HG03025 (cell line): Measurements from ENCODE around the gene CHST9.
A peak's percentile ranks its signal among the peaks of the same experiment; 100 is the strongest.
"Not testable (repeated sequence)": the region's sequence is repeated elsewhere in the genome, so short reads cannot be mapped to it uniquely, and the experiment has no call there.

Experiments used
- ATAC-seq: cut with Tn5 transposase; IDR thresholded peaks from one replicate; pipeline ENCODE4 v1.9.1; 2021; ENCODE audit warnings: mild to moderate bottlenecking, moderate library complexity; ENCODE audit not compliant: unreplicated experiment, low FRiP score

The CHST9 gene

GRCh38 chr18:27009293-27009692 lies 175.8 kb downstream of the CHST9 start:
- ATAC-seq, result no peak

DNA sequence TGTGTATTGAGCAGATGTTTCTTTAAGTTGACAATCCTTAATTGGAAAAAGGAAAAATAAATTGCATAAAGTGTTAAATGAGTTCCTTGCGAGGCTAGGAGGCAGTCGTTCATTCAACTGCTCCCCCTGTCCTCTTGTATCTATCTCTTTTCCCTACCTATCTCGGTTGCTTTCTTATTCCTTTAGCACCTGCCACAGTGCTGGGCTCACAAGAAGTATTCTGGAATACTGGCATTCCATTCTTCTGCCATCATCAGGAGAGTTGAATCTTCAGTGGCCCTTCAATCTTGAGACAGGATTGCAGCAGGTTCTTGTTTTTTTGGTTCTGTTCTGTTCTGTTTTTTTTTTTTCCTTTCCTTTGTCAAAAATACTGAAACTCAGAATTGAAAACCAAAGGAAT lies 176.5 kb downstream of the CHST9 start:
- no peak for ATAC-seq

- no peak for ATAC-seq
Measured at GRCh38 chr18:27007880-27008279, 177.2 kb downstream of the CHST9 start.

DNA sequence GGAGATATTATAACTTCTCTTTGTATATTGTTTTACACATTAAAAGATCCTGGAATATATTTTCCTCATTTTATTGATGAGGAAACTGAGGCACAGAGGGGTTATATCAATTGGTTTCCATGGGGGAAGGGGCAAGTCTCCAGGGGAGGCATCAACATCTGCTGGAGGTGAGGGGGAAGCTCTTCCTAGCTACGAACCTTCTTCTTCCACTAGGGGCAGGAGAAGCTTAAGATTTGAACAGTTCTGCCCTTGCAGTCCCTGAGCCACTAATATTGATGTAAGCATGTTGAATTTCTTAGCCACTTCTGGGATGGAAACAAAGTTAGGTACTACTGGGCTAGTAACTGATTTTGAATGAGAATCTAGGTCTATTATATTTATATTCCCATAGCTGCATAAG lies 179.5 kb downstream of the CHST9 start:
- peak; percentile 62 for ATAC-seq

DNA sequence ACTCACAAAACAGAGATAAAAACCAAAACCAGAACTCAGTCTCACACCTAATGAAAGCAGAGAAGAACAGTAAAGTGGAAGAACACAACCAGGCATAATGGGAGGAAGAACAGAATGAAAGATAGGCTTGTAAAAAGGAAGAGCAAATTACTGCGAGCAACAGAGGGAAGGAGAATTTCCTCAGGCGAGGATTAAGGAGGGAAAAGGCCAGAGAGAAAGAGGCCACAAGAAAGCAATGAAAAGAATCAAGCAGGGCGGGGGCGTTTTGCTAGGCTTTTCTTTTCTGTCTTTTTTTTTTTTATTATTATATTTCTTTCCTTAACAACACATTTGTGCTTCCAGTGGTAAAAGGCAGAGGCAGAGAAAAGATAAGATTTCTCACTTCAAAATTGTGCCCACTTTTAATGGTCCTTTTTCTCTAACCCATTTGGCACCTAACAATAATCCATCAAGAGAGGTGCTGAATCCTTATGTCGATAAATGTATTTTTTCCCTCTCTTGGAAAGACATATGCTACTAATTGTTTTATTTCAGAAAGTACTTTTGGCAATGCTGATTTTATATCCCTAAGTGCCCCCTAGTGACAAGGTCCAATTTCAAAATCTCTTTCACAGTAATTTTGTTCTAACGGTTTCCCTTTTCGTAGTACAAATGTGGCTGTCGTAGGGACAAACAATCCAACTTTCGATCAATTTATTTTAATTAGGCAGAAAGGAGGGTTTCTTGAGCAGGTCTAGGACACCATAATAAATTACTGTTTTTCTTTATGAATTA lies 180.9 kb downstream of the CHST9 start:
- ATAC-seq, result no peak

- ATAC-seq, result no peak
Measured at GRCh38 chr18:26999797-27000196, 185.3 kb downstream of the CHST9 start.

DNA sequence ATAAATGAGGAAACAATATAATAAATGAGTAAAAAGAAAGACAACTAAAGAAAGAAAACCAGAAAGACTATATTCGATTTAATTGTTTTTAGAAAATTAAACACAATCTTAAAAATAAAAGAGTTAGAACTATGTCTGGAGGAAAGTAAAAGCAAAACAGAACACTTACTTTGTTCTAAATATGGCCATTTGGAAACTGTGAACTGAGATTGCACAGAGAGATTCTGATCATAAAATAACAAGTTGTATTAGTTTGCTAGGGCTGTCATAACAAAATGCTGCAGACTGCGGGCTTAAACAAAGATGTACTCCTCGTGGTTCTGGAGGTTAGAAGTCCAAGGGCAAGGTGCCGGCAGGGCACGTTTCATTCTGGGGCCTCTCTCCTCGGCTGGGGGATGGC lies 191.5 kb downstream of the CHST9 start:
- peak; percentile 73 for ATAC-seq

- ATAC-seq, result no peak
Measured at GRCh38 chr18:26992926-26993325, 192.2 kb downstream of the CHST9 start.

DNA sequence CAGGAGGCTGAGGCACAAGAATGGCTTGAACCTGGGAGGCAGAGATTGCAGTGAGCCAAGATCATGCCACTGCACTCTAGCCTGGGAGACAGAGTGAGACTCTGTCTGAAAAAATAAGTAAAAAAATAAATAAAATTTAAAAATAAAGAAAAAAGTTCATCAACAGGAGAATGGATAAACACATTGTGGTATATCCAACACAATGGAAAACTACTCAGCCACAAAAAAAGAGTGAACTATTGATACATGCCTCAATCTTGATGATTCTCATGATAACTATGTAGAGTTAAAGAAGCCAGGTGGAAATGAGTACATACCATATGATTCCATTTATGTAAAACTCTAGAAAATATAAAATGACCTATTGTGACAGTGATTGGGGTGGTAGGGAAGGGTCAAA lies 195.3 kb downstream of the CHST9 start:
- ATAC-seq, result no peak

GRCh38 chr18:26981360-26982082 lies 203.6 kb downstream of the CHST9 start:
- no peak for ATAC-seq

- ATAC-seq, result peak; percentile 98
Measured at GRCh38 chr18:26978812-26979341, 206.2 kb downstream of the CHST9 start.

GRCh38 chr18:26977781-26978180 lies 207.3 kb downstream of the CHST9 start:
- no peak for ATAC-seq

GRCh38 chr18:26976206-26976605 lies 208.9 kb downstream of the CHST9 start:
- no peak for ATAC-seq

- ATAC-seq, result not testable (repeated sequence)
Measured at GRCh38 chr18:26972549-26972948, 212.6 kb downstream of the CHST9 start.

- no peak for ATAC-seq
Measured at GRCh38 chr18:26971409-26971808, 213.7 kb downstream of the CHST9 start.

DNA sequence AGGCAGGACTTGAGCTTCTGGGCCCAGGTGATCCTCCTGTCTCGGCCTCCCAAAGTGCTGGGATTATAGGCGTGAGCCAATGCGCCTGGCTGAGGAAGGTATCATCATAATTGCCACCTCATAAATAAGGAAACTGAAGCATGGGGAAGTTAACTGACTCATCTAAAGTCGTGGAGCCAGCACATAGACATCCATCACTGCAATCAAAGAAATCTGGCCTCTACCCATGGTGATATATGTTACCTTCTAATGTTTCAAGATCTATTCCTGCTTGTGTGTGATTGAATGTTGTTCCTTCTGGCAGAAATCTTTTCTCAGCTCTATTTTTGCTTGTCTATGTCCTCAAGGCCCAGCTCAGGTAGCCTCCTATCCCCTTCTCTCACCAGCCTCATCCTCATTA lies 214.5 kb downstream of the CHST9 start:
- no peak for ATAC-seq

DNA sequence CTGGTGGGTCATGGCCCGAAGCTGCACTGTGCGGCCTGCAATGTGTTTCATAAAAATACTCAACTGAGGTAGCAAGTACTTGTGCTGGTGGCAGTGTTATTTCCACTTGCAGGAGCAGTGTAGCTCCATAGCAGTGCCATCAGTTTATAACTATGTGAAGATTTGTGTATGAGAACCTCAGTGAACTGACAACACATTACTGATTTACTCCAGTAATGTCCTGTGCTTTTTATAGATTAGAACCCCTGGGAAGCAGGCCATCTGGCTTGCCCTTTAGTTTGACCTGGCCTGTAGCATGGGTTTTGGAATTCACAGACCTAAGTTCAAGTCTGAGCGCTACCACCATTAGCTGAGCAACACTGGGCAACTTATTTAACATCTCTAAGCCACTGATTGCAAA lies 219.9 kb downstream of the CHST9 start:
- ATAC-seq, result no peak

DNA sequence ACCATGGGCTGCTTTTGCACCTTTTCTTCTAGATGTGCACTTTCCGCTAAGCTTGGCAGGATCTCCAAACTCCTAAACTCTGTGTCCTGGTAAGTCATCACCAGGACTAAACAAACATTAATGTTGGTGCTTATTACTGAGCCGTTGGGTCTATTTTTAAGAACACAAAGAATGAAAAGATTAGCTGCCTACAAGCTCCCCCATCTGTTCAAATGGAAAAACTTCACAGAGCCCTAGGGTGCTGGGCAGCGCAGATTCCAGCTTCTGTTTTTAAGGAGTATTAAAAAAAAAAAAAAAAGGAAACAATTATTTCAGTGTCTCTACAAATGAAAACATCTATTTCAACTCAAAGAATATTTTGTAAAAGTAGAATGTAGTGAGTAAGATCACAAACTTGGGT lies 221.8 kb downstream of the CHST9 start:
- ATAC-seq, result no peak

DNA sequence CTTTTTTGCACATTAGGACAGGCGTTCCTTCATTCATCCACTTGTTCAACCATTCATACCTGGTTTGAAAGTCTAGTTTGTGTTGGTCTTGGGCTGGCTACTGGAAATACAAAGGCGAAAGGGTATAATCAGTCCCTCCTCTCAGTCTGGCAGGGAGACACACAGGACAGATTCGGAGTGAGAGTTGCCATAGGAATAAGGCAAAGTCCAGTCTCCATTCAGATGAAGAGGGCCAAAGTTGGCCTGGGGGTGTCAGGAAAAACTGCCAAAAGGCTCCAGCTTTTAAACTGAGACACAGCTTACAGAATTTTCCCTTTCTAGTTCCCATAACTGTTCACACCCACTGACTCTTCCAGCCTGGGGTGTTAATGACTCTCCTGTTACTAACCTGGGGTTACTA lies 223.3 kb downstream of the CHST9 start:
- no peak for ATAC-seq

GRCh38 chr18:26960911-26961310 lies 224.2 kb downstream of the CHST9 start:
- no peak for ATAC-seq

DNA sequence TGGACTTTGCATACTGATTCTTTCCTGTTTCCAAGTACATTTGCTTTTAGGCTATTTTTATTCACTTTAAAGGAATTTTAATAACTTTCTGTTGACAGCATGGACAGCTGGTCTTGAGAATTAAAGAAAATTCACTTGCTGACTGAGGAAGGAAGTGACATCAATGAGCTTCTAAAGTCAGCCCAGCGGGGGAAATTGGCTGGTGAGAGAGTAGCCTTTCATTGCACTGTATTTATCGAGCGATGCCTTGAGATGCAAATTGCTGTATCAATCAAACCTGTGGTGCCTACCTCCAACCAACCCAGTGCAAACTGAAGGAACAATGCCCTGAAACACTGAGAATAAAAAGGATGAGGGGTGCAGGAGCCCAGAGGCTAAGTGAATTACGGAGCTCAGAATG lies 228.2 kb downstream of the CHST9 start:
- ATAC-seq, result no peak

DNA sequence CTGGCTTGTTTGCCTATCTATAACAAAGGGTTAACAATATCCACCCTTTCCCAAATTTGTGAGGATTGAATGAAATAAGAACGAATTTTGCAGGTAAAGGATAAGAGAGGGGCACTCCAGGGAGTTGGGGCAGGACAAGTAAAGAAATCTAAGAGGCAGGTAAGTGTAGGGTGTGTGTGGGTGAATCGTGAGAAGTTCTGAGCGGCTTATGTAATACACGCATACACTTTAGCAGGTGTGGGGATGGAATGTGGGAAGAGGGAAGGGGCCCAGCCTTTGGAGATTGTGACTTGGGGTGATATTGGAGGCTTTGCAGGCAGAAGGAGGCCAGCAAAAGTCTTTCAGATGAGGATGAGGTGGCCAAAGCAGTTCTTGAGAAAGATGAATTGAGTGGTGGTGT lies 236.4 kb downstream of the CHST9 start:
- ATAC-seq, result no peak
